HFFc6 (cell line): ENCODE data around the gene CCDC157. TPM values are rescaled to one million over a fixed set of nuclear protein-coding genes. Genes with fewer than 3 reads are reported as not detected.
A peak's percentile ranks its signal among the peaks of the same experiment; 100 is the strongest.

Source experiments
- DNase-seq: peaks from one replicate; pipeline ENCODE4 v3.0.0-alpha.2; 2018
- H3K27ac Mint-ChIP-seq: 2 replicates; pipeline ENCODE4 v1.8.0; 2020; ENCODE audit warnings: mild to moderate bottlenecking, mixed read lengths
- H3K27me3 Mint-ChIP-seq: 2 replicates; pipeline ENCODE4 v1.8.0; 2021; ENCODE audit warnings: mild to moderate bottlenecking, moderate library complexity, mixed read lengths; ENCODE audit not compliant: insufficient read depth
- H3K36me3 Mint-ChIP-seq: 2 replicates; pipeline ENCODE4 v1.8.0; 2021; ENCODE audit warnings: low read depth, mixed read lengths
- H3K4me1 Mint-ChIP-seq: 2 replicates; pipeline ENCODE4 v1.8.0; 2020; ENCODE audit warnings: low read depth, mixed read lengths
- H3K4me3 Mint-ChIP-seq: 2 replicates; pipeline ENCODE4 v1.8.0; 2020; ENCODE audit warnings: mild to moderate bottlenecking, moderate library complexity, mixed read lengths
- H3K9me3 Mint-ChIP-seq: 2 replicates; pipeline ENCODE4 v1.8.0; 2020; ENCODE audit warnings: mild to moderate bottlenecking, mixed read lengths
- CTCF ChIP-seq: fragments of 200-600 bp; sonication (generic); IDR thresholded peaks from 2 replicates; pipeline ENCODE4 v1.5.0; 2021; ENCODE audit warnings: antibody characterized with exemption, mild to moderate bottlenecking
- total RNA-seq, 6 experiments: library from RNA; stranded (reverse); fragmentation: NEBNext Ultra II Directional; extraction: Animal tissue kit (Norgen Biotek cat#: 25700); gene quantifications; 2 replicates in 1 of 6; 3 replicates in 5 of 6; pipeline ENCODE4 v1.2.3, GENCODE V29; 2021

CCDC157 gene
- total RNA-seq, 6 experiments from 2014 or later: 1.4 to 1.6 (median 1.5) TPM

- Mint-ChIP-seq H3K4me1 (peaks cover 41% of the 10 kb centered on the region), H3K27ac (no peak overlapping the region), H3K36me3 (peaks cover 20% of the 10 kb centered on the region), H3K9me3 (no peaks in the 10 kb centered on the region), H3K4me3 (no peak overlapping the region), H3K27me3 (peaks cover under 1% of the 10 kb centered on the region; the same call in 1 of the 2 replicates)
- TF ChIP-seq CTCF: no peak
- no peak for DNase-seq
These were observed 33.6 kb upstream of the CCDC157 start for GRCh38 chr22:30323246-30323645.

- peaks cover 41% of the 10 kb centered on the region for H3K4me1 Mint-ChIP-seq
- no peak for DNase-seq
- H3K27ac Mint-ChIP-seq: peak overlapping the region; percentile 86
- peak overlapping the region; percentile 87 for H3K4me3 Mint-ChIP-seq
- no peaks in the 10 kb centered on the region for H3K9me3 Mint-ChIP-seq
- TF ChIP-seq CTCF: no peak
- no peaks in the 10 kb centered on the region; the same call in 1 of the 2 replicates for H3K27me3 Mint-ChIP-seq
- H3K36me3 Mint-ChIP-seq: peaks cover 11% of the 10 kb centered on the region
These were observed 32.6 kb upstream of the CCDC157 start for GRCh38 chr22:30324014-30324730.

- Mint-ChIP-seq H3K36me3 (peaks cover 10% of the 10 kb centered on the region), H3K9me3 (no peaks in the 10 kb centered on the region), H3K27me3 (no peaks in the 10 kb centered on the region; the same call in 1 of the 2 replicates), H3K27ac (peak overlapping the region; percentile 86), H3K4me3 (peak overlapping the region; percentile 87), H3K4me1 (peaks cover 41% of the 10 kb centered on the region)
- DNase-seq: peak; percentile 81
- no peak for TF ChIP-seq CTCF
These were observed 31.6 kb upstream of the CCDC157 start for GRCh38 chr22:30325065-30325720.

DNA sequence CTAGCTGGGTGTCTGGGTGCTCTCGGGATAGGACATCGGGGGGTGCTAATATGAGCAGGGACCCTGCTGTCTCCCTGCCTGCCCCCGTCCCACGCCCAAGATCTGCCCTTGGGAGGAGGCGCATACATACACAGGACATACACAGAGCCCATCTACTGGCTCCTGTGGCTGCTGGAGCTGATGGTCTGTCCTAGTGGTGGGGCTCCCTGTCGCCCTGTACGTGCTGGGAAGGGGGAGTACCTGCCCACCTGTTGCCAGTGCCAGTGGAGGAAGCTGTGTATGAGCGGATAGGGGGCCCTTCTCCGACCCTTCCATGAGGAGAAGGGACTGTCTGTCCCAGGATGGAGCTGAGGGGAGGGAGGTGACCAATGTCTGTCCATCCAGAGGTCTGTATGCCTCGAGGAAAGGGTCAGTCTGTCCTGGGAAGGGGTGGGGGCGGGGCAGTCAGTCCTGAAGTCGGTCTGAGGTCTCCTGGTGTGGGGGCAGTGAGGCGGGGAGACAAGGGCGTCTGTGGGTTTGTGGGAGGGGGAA is 31.0 kb upstream of the CCDC157 start:
- TF ChIP-seq CTCF: no peak
- no peaks in the 10 kb centered on the region for H3K9me3 Mint-ChIP-seq
- peak overlapping the region; percentile 86 for H3K27ac Mint-ChIP-seq
- peak overlapping the region; percentile 87 for H3K4me3 Mint-ChIP-seq
- H3K4me1 Mint-ChIP-seq: peaks cover 47% of the 10 kb centered on the region
- no peaks in the 10 kb centered on the region; the same call in 1 of the 2 replicates for H3K27me3 Mint-ChIP-seq
- H3K36me3 Mint-ChIP-seq: peaks cover 10% of the 10 kb centered on the region
- DNase-seq: no peak

- Mint-ChIP-seq H3K27me3 (no peaks in the 10 kb centered on the region; the same call in 1 of the 2 replicates), H3K4me3 (peak overlapping the region; percentile 87), H3K27ac (peak overlapping the region; percentile 86), H3K9me3 (no peaks in the 10 kb centered on the region), H3K36me3 (peaks cover 10% of the 10 kb centered on the region), H3K4me1 (peaks cover 51% of the 10 kb centered on the region)
- no peak for DNase-seq
- TF ChIP-seq CTCF: no peak
These were observed 30.5 kb upstream of the CCDC157 start for GRCh38 chr22:30326255-30326705.
